Brain microvascular endothelial cell (primary cell): ENCODE measurements around the gene STAT1.
A peak's percentile ranks its signal among the peaks of the same experiment; 100 is the strongest.

Experiments
- DNase-seq: peaks from one replicate; pipeline ENCODE4 v3.0.0-alpha.2; 2020
- H3K27ac ChIP-seq: fragments of 250-450 bp; sonication (Bioruptor Pico); 2 replicates; pipeline ENCODE4 v1.5.1; 2020; ENCODE audit warnings: mild to moderate bottlenecking, moderate library complexity
- H3K27me3 ChIP-seq: fragments of 250-450 bp; sonication (Bioruptor Pico); replicated peaks from 2 replicates; pipeline ENCODE4 v1.5.1; 2020; ENCODE audit warnings: mild to moderate bottlenecking
- H3K36me3 ChIP-seq: fragments of 250-450 bp; sonication (Bioruptor Pico); replicated peaks from 2 replicates; pipeline ENCODE4 v1.5.1; 2020; ENCODE audit warnings: mild to moderate bottlenecking
- H3K4me3 ChIP-seq: 2 replicates; pipeline ENCODE4 v1.5.1; 2011; ENCODE audit warnings: low read depth, mild to moderate bottlenecking, control low read depth, low read length, moderate library complexity
- CTCF ChIP-seq: IDR thresholded peaks from 2 replicates; pipeline ENCODE4 v1.5.1; 2011; ENCODE audit warnings: low read depth, mild to moderate bottlenecking, moderate library complexity, low read length, control low read depth, inconsistent platforms; ENCODE audit errors: missing control alignments
- in situ Hi-C: cut with HindIII; loops from 2 replicates; pipeline ENCODE4 v1.10.0; 2017; ENCODE audit warnings: low sequenced_read_pairs, low pct_ligation_motif_present

Gene STAT1

GRCh38 chr2:191015831-191016230 is 1.9 kb upstream of the STAT1 start:
- in situ Hi-C loops = no loop called here
- Histone ChIP-seq H3K4me3 (no peak overlapping the region), H3K27ac (no peak overlapping the region), H3K27me3 (no peaks in the 10 kb centered on the region), H3K36me3 (peaks cover 7% of the 10 kb centered on the region)
- no peak for TF ChIP-seq CTCF
- DNase-seq = no peak

GRCh38 chr2:191015239-191015638 is 1.3 kb upstream of the STAT1 start:
- Histone ChIP-seq H3K36me3 (peaks cover 7% of the 10 kb centered on the region), H3K4me3 (no peak overlapping the region), H3K27ac (no peak overlapping the region), H3K27me3 (no peaks in the 10 kb centered on the region)
- no peak for TF ChIP-seq CTCF
- DNase-seq = no peak
- in situ Hi-C loops = no loop called here

GRCh38 chr2:191014653-191015020 is 666 bp upstream of the STAT1 start:
- H3K27ac ChIP-seq = peak overlapping the region; percentile 81
- in situ Hi-C loops = no loop called here
- peaks cover 12% of the 10 kb centered on the region for H3K36me3 ChIP-seq
- no peaks in the 10 kb centered on the region for H3K27me3 ChIP-seq
- no peak for DNase-seq
- no peak for TF ChIP-seq CTCF
- H3K4me3 ChIP-seq = peak overlapping the region; percentile 83

- Histone ChIP-seq H3K27ac (peak overlapping the region; percentile 81), H3K27me3 (no peaks in the 10 kb centered on the region), H3K36me3 (peaks cover 20% of the 10 kb centered on the region), H3K4me3 (peak overlapping the region; percentile 83)
- DNase-seq = no peak
- in situ Hi-C loops = no loop called here
- no peak for TF ChIP-seq CTCF
Measured at GRCh38 chr2:191013682-191013931, 364 bp downstream of the STAT1 start.

GRCh38 chr2:191012845-191013681 is 908 bp downstream of the STAT1 start:
- no peak for DNase-seq
- H3K27ac ChIP-seq = peak overlapping the region; percentile 81
- peak overlapping the region; percentile 83 for H3K4me3 ChIP-seq
- in situ Hi-C loops = no loop called here
- peaks cover 25% of the 10 kb centered on the region for H3K36me3 ChIP-seq
- no peak for TF ChIP-seq CTCF
- no peaks in the 10 kb centered on the region for H3K27me3 ChIP-seq

- no peaks in the 10 kb centered on the region for H3K27me3 ChIP-seq
- H3K27ac ChIP-seq = no peak overlapping the region
- no peak for TF ChIP-seq CTCF
- in situ Hi-C loops = no loop called here
- peak overlapping the region; percentile 83 for H3K4me3 ChIP-seq
- DNase-seq = no peak
- H3K36me3 ChIP-seq = peaks cover 32% of the 10 kb centered on the region
Measured at GRCh38 chr2:191012346-191012745, 1.6 kb downstream of the STAT1 start.
